Psoas muscle (tissue), 8 donors: ENCODE results near the gene MTTP. TPM values are rescaled to one million over a fixed set of nuclear protein-coding genes. Genes with fewer than 3 reads are reported as not detected.
A peak's percentile ranks its signal among the peaks of the same experiment; 100 is the strongest.

ENCODE experiments used
- ATAC-seq, 4 donors: fragments of 200-7000 bp; cut with Tn5 transposase; one replicate each; pipeline ENCODE4 v1.9.1; 2020; ENCODE audit warnings: moderate library complexity in 3 of 4, mild to moderate bottlenecking in 2 of 4
- DNase-seq, 2 donors: peaks; one replicate each; pipeline ENCODE4 v3.0.0-alpha.2; 2020
- H3K27ac ChIP-seq: fragments of 200-600 bp; one replicate; pipeline ENCODE4 v1.8.0; 2022
- H3K27me3 ChIP-seq, 3 donors: fragments of 200-600 bp in 1 of 3; one replicate each; pipeline versions ENCODE4 v1.6.1 to v1.8.0; 2013 to 2022; ENCODE audit warnings: low read length in 2 of 3, mild to moderate bottlenecking in 2 of 3, moderate library complexity in 1 of 3; ENCODE audit not compliant: insufficient read depth in 3 of 3
- H3K36me3 ChIP-seq, 2 donors: fragments of 200-600 bp in 1 of 2; one replicate each; pipeline versions ENCODE4 v1.6.1 to v1.8.0; 2013 to 2022; ENCODE audit warnings: low read depth in 1 of 2, mild to moderate bottlenecking in 1 of 2, moderate library complexity in 1 of 2; ENCODE audit not compliant: insufficient read depth in 1 of 2
- H3K4me1 ChIP-seq: fragments of 200-600 bp; one replicate; pipeline ENCODE4 v1.8.0; 2022
- H3K4me3 ChIP-seq: fragments of 200-600 bp; one replicate; pipeline ENCODE4 v1.8.0; 2022; ENCODE audit warnings: mild to moderate bottlenecking
- H3K9me3 ChIP-seq: fragments of 200-600 bp; one replicate; pipeline ENCODE4 v1.8.0; 2022
- WGBS, 3 donors: extraction: QIAGEN DNeasy Blood & Tissue Kit; methylation state at CpG; one replicate each; pipeline versions ENCODE4 v1.1.6 to v1.1.7; 2013; 5-methylcytosine and 5-hydroxymethylcytosine counted together
- intact Hi-C, 2 donors: fragments of 100-400 bp; cut with DNase I; formaldehyde crosslinking; loops; one replicate each; pipeline versions ENCODE4 v1.11.0 to v1.14.2; 2022
- polyA plus RNA-seq, 3 donors: library from polyadenylated mRNA; stranded (reverse); fragments of 200-250 nt; gene quantifications; one replicate each; pipeline ENCODE4 v1.2.3, GENCODE V29; 2013
- total RNA-seq, 4 donors: library from RNA; stranded (reverse); fragmentation: NEBNext Ultra II Directional in 2 of 4; extraction: Animal tissue kit (Norgen Biotek cat#: 25700) in 2 of 4; gene quantifications; one replicate each; pipeline versions ENCODE4 v1.2.1 to v1.2.4, GENCODE V29; 2021 to 2023
- TF ChIP-seq, protein P1 (sequence below): fragments of 200-600 bp; IDR thresholded peaks from one replicate; pipeline ENCODE4 v1.8.0; 2022; ENCODE audit warnings: antibody characterized with exemption
- donor health status: healthy with polysubstance abuse.
- donor health status: DM: no; HTN: no; CAD: no; lungs with moderate emphysema.
- donor health status: Bipolar disorder and iron deficiency.
- donor health status: healthy.
- donor health status: DM: yes; HTN: yes; CAD: no.
- donor health status: DM: no; HTN: no; CAD: no.
- donor health status: DM: no; HTN: no; CAD: no.
- donor health status: DM: yes; HTN: yes; CAD: no.

MTTP gene
- total and polyA plus RNA-seq, 7 donors, result 0.04 to 0.99 (median 0.28) TPM

DNA sequence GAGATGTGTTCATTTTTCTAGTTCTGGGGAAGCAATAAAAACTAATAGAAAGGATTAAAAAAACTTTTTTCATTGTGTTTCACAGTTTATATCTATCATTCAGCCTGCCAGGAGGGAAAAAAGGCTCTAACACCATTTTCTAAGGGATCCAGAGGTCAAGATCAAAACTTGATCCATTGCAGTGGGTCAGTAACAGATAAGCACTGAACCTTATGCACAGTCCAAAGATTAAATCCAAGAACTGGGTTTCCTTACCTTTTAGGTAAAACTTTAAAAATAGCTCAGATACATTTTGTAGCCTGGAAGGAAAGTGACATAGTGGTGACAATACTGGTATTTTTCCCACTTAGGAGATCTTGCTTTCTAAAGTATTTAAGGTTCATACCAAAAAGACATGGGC lies 12.7 kb downstream of the MTTP start:
- no peaks in the 10 kb centered on the region for H3K9me3 ChIP-seq
- ATAC-seq, result no peak
- H3K4me1 ChIP-seq, result peaks cover 18% of the 10 kb centered on the region
- peak overlapping the region; percentile 4 for H3K27ac ChIP-seq
- H3K4me3 ChIP-seq, result no peak overlapping the region
- intact Hi-C loops, result no loop called here
- DNase-seq, result no peak
- no peaks in the 10 kb centered on the region for H3K27me3 ChIP-seq
- TF ChIP-seq, protein P1, sequence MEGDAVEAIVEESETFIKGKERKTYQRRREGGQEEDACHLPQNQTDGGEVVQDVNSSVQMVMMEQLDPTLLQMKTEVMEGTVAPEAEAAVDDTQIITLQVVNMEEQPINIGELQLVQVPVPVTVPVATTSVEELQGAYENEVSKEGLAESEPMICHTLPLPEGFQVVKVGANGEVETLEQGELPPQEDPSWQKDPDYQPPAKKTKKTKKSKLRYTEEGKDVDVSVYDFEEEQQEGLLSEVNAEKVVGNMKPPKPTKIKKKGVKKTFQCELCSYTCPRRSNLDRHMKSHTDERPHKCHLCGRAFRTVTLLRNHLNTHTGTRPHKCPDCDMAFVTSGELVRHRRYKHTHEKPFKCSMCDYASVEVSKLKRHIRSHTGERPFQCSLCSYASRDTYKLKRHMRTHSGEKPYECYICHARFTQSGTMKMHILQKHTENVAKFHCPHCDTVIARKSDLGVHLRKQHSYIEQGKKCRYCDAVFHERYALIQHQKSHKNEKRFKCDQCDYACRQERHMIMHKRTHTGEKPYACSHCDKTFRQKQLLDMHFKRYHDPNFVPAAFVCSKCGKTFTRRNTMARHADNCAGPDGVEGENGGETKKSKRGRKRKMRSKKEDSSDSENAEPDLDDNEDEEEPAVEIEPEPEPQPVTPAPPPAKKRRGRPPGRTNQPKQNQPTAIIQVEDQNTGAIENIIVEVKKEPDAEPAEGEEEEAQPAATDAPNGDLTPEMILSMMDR, result no peak
- H3K36me3 ChIP-seq, result no peaks in the 10 kb centered on the region

DNA sequence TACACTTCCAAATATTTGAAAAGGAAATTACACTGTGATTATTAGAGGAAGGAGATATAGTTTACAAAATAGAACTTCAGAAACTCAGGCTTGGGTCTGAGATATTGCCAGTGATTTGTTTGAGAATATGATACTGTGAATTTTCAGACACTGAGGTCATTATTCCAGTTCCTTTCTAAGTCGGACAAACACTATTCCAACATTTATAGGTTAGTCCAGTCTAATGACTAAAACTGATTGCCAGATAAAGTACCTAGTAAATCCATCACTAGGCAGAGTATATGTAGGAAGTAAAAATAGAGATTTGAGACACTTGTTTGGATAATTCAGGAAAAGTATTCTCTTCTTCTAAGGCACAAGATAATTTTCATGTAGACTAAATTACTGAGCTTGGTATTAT lies 13.2 kb downstream of the MTTP start:
- H3K36me3 ChIP-seq, result no peaks in the 10 kb centered on the region
- ATAC-seq (no peak), DNase-seq (no peak)
- peaks cover 18% of the 10 kb centered on the region for H3K4me1 ChIP-seq
- H3K27ac ChIP-seq, result peak overlapping the region; percentile 4
- H3K4me3 ChIP-seq, result no peak overlapping the region
- intact Hi-C loops, result no loop called here
- no peaks in the 10 kb centered on the region for H3K9me3 ChIP-seq
- H3K27me3 ChIP-seq, result no peaks in the 10 kb centered on the region
- WGBS, 3 donors, result 9 to 27% (median 17%) methylated on average over 1 of the region's 1 CpG
- TF ChIP-seq, protein P1, result no peak

DNA sequence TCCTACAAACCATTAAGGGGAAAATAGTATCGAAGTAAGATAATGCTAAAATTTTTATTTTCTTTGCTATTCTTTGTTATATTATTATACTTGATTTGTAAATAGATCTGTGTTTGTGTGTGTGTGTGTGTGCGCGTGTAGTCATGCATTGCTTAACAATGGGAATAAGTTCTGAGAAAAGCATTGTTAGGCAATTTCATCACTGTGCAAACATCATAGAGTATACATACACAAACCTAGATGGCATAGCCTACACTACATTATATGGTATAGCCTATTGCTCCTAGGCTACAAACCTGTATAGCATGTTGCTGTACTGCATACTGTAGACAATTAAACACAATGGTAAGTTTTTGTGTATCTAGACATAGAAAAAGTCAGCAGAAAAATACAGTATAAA lies 17.1 kb downstream of the MTTP start:
- TF ChIP-seq, protein P1, result no peak
- no peaks in the 10 kb centered on the region for H3K9me3 ChIP-seq
- no peak for ATAC-seq

DNA sequence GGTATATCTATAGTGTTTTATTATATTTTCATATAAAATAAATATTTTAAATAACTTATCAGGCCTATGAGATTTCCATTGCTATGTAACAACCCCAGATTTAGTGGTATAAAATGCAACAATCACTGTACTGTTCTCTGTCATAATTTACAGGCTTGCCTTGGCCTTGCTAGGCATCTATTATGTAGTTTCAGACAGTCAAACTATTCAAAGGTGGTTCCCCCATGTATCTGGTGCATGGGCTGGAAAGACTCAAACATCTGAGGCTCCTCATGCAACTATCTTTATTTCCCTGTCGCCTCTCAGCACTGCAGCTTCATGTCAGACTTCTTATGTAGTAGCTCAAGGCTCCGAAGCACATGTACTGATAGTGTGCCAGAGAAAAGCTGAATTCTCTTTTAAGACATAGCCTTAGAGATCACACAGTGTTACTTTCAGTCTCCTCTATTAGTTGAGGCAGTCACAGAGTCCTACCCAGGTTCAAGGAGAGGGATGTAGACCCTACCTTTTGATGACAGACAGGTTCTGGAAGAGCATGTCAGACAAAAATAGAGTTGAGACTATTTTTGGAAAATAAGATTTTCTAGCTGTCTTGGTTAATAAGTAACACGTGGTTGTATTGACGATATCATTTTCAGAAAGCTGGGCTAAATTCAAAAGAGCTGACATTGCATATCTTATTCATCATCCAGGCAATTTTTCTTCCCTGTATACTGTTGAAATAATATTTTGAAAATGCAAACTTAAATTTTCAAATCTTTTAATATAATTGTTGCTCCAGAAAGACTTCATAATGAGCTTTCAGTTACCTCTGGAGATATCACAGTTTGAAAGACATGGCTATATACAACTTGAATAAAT lies 19.4 kb downstream of the MTTP start:
- intact Hi-C loops, result no loop called here
- Histone ChIP-seq H3K4me3 (no peak overlapping the region), H3K36me3 (no peaks in the 10 kb centered on the region), H3K27me3 (no peaks in the 10 kb centered on the region), H3K27ac (no peak overlapping the region), H3K9me3 (no peaks in the 10 kb centered on the region), H3K4me1 (no peaks in the 10 kb centered on the region)
- 49 to 79% (median 55%) methylated on average over 4 of the region's 4 CpGs for WGBS, 3 donors
- ATAC-seq (no peak), DNase-seq (no peak)
- TF ChIP-seq, protein P1, result no peak

More for the DNA sequence above, 17.1 kb downstream of the MTTP start:
- no peak overlapping the region for H3K27ac ChIP-seq
- 91 to 93% (median 92%) methylated on average over 3 of the region's 3 CpGs for WGBS, 3 donors
- H3K4me1 ChIP-seq, result peaks cover 17% of the 10 kb centered on the region
- H3K4me3 ChIP-seq, result no peak overlapping the region
- DNase-seq, result no peak
- H3K27me3 ChIP-seq, result no peaks in the 10 kb centered on the region
- no peaks in the 10 kb centered on the region for H3K36me3 ChIP-seq
- intact Hi-C loops, result no loop called here

DNA sequence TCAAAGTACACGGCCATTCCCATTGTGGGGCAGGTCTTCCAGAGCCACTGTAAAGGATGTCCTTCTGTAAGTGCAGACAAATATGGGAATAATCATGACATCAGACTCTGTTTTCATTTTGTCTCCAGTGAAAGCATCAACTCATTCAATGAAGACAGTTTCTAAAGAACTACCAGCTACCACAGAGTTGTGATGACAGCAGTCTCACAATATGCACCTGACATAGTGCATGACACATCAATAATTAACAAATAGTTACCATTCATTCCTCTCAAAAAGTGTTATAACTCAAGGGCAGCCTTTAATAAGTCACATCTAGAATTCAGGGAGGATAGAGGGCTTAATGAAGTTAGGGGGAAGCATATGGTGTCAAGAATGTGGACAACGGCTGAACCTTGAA lies 20.2 kb downstream of the MTTP start:
- Histone ChIP-seq H3K27ac (no peak overlapping the region), H3K4me1 (no peaks in the 10 kb centered on the region), H3K9me3 (no peaks in the 10 kb centered on the region), H3K36me3 (no peaks in the 10 kb centered on the region), H3K4me3 (no peak overlapping the region), H3K27me3 (no peaks in the 10 kb centered on the region)
- WGBS, 3 donors, result 78 to 91% (median 82%) methylated on average over 2 of the region's 2 CpGs
- no peak for ATAC-seq
- TF ChIP-seq, protein P1, result no peak
- intact Hi-C loops, result no loop called here
- DNase-seq, result no peak
